ENCODE measurements around the gene TMEM50A. TPM values are rescaled to one million over a fixed set of nuclear protein-coding genes. Genes with fewer than 3 reads are reported as not detected.
"Not testable (repeated sequence)": the region's sequence is repeated elsewhere in the genome, so short reads cannot be mapped to it uniquely, and the experiment has no call there.

TMEM50A gene
- total RNA-seq, result 100 to 1,000 TPM in 2 of 3 donors, 10 to 100 TPM in 1; 99.9 to 117 (median 107) TPM
- total RNA-seq (2013), result 88.8 TPM

DNA sequence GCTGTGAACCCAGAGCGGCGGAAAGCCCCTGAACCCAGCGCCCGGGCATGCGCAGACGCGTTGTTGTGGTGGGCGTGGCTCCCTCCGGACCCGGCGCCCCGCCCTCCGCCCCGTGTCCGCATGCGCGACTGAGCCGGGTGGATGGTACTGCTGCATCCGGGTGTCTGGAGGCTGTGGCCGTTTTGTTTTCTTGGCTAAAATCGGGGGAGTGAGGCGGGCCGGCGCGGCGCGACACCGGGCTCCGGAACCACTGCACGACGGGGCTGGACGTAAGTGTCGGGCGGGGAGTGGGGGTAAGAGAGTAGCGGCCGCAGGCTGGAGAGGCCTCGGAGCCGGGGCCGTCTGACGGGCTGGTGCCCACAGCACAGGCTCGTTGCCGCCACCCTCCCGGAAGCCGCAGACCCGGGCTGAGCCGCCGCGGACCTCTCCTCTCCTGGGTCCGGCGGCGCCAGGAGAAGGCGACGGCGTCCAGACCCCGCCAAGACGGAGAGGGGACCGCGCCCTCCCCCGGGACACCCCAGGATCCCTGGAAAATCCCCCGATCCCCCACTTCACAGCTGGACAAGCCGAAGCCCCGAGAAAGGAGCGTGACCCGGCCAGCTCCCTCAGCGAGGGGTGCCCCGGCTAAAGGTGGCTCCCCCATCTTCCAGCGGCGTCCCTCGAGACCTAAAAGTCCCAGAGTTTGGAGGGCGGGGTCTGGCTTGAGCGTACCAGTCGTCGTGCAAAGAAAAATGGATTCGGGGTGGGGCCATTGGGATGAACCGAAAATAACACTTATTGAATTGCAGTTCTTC lies at the start of gene TMEM50A:
Gene TMEM50A (plus strand): TSS at position 147 of the 794 bp plus-strand sequence. CDS start 2,153 bp downstream, outside the sequence.
- no peaks in the 10 kb centered on the region for H3K9me3 ChIP-seq (ENCODE audit: control insufficient read depth, insufficient read depth, low read length)
- ATAC-seq, result peak; percentile 71 to 92 (median 77)
- WGBS (ENCODE audit: insufficient coverage), result under 1% methylated on average over 70 of the region's 75 CpGs
- peak; percentile 89 to 93 for DNase-seq
- peaks cover 31 to 46% of the 10 kb centered on the region in 2 donors for H3K4me1 Mint-ChIP-seq
- H3K27me3 ChIP-seq (ENCODE audit: control insufficient read depth, insufficient read depth, low read length), result no peaks in the 10 kb centered on the region
- peak within 1 kb of the TSS; percentile 94 for H3K4me3 Mint-ChIP-seq
- no peaks in the 10 kb centered on the region for H3K27me3 Mint-ChIP-seq (ENCODE audit: low read depth in 2 of 2)
- H3K4me1 ChIP-seq (ENCODE audit: control insufficient read depth, insufficient read depth, low read length), result peaks cover 8% of the 10 kb centered on the region
- no peaks in the 10 kb centered on the region for H3K9me3 Mint-ChIP-seq
- no peak for TF ChIP-seq CTCF (IDR thresholded peaks at IDR 0.05)
- peak within 1 kb of the TSS; percentile 92 to 97 for H3K27ac Mint-ChIP-seq
- peak within 1 kb of the TSS; percentile 99 for H3K4me3 ChIP-seq (ENCODE audit: low read length)
- H3K36me3 ChIP-seq (ENCODE audit: control insufficient read depth, insufficient read depth, low read length), result peaks cover 12% of the 10 kb centered on the region
- H3K36me3 Mint-ChIP-seq, result no peaks in the 10 kb centered on the region
- peak within 1 kb of the TSS; percentile 98 for H3K27ac ChIP-seq (ENCODE audit: low read length)
- intact Hi-C loops (cut with micrococcal nuclease), result loop anchor here (5.0 kb wide), 3 partner anchors 76 to 94 kb away; partner anchors contain the start of genes MACO1 and RSRP1

- H3K4me1 ChIP-seq (ENCODE audit: control insufficient read depth, insufficient read depth, low read length); H3K36me3 ChIP-seq (ENCODE audit: control insufficient read depth, insufficient read depth, low read length); H3K4me3 Mint-ChIP-seq; H3K4me1 Mint-ChIP-seq; H3K9me3 ChIP-seq (ENCODE audit: control insufficient read depth, insufficient read depth, low read length); intact Hi-C loops (cut with micrococcal nuclease); H3K27me3 Mint-ChIP-seq (ENCODE audit: low read depth in 2 of 2); H3K27me3 ChIP-seq (ENCODE audit: control insufficient read depth, insufficient read depth, low read length); H3K27ac Mint-ChIP-seq; H3K4me3 ChIP-seq (ENCODE audit: low read length); DNase-seq; H3K27ac ChIP-seq (ENCODE audit: low read length); H3K36me3 Mint-ChIP-seq; ATAC-seq; H3K9me3 Mint-ChIP-seq: not testable (repeated sequence)
- WGBS (ENCODE audit: insufficient coverage), result no CpG with 5 or more reads among the region's 8 CpGs
These were observed 49.5 kb upstream of the TMEM50A start for GRCh38 chr1:25288573-25289101.

GRCh38 chr1:25290043-25290442 lies 48.1 kb upstream of the TMEM50A start:
- H3K27me3 Mint-ChIP-seq (ENCODE audit: low read depth in 2 of 2); H3K27me3 ChIP-seq (ENCODE audit: control insufficient read depth, insufficient read depth, low read length); H3K27ac ChIP-seq (ENCODE audit: low read length); H3K9me3 ChIP-seq (ENCODE audit: control insufficient read depth, insufficient read depth, low read length); intact Hi-C loops (cut with micrococcal nuclease); DNase-seq; H3K27ac Mint-ChIP-seq; H3K4me1 Mint-ChIP-seq; H3K4me3 Mint-ChIP-seq; H3K36me3 ChIP-seq (ENCODE audit: control insufficient read depth, insufficient read depth, low read length); H3K9me3 Mint-ChIP-seq; H3K4me3 ChIP-seq (ENCODE audit: low read length); H3K4me1 ChIP-seq (ENCODE audit: control insufficient read depth, insufficient read depth, low read length); H3K36me3 Mint-ChIP-seq: not testable (repeated sequence)
- WGBS (ENCODE audit: insufficient coverage), result 30% methylated on average over 3 of the region's 6 CpGs
- peak; percentile 52 to 73 (median 69) for ATAC-seq

DNA sequence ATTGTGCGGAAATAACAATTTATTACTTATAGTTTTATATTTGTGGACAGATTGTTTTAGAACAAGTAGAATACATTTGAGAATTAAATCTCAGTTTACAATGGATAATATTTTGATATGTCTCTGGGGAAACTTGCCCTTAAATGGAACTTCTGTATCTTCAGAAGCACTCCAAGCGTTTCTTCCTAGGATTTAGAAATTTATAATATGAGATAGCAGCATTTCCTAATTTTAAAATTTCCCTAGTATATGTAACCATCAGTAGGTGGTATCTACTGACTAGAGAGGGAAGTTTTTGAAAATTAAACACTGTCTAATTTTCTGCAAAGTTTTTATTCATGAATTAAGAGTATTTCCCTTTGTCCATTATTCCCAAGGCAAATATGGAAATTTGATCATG lies 44.7 kb upstream of the TMEM50A start:
- H3K27me3 ChIP-seq (ENCODE audit: control insufficient read depth, insufficient read depth, low read length); H3K27ac Mint-ChIP-seq; H3K9me3 ChIP-seq (ENCODE audit: control insufficient read depth, insufficient read depth, low read length); H3K4me1 Mint-ChIP-seq; DNase-seq; H3K4me3 Mint-ChIP-seq; H3K36me3 ChIP-seq (ENCODE audit: control insufficient read depth, insufficient read depth, low read length); intact Hi-C loops (cut with micrococcal nuclease); H3K27me3 Mint-ChIP-seq (ENCODE audit: low read depth in 2 of 2); H3K9me3 Mint-ChIP-seq; H3K4me3 ChIP-seq (ENCODE audit: low read length); H3K4me1 ChIP-seq (ENCODE audit: control insufficient read depth, insufficient read depth, low read length); H3K27ac ChIP-seq (ENCODE audit: low read length); ATAC-seq; H3K36me3 Mint-ChIP-seq: not testable (repeated sequence)
- no CpG with 5 or more reads among the region's 2 CpGs for WGBS (ENCODE audit: insufficient coverage)

GRCh38 chr1:25294889-25295826 lies 43.0 kb upstream of the TMEM50A start:
- H3K4me3 Mint-ChIP-seq; H3K36me3 ChIP-seq (ENCODE audit: control insufficient read depth, insufficient read depth, low read length); H3K4me1 Mint-ChIP-seq; H3K4me1 ChIP-seq (ENCODE audit: control insufficient read depth, insufficient read depth, low read length); H3K27ac Mint-ChIP-seq; H3K4me3 ChIP-seq (ENCODE audit: low read length); H3K9me3 ChIP-seq (ENCODE audit: control insufficient read depth, insufficient read depth, low read length); H3K36me3 Mint-ChIP-seq; DNase-seq; H3K27me3 Mint-ChIP-seq (ENCODE audit: low read depth in 2 of 2); H3K9me3 Mint-ChIP-seq; intact Hi-C loops (cut with micrococcal nuclease); H3K27me3 ChIP-seq (ENCODE audit: control insufficient read depth, insufficient read depth, low read length); H3K27ac ChIP-seq (ENCODE audit: low read length): not testable (repeated sequence)
- WGBS (ENCODE audit: insufficient coverage), result 95% methylated on average over 2 of the region's 14 CpGs
- ATAC-seq, result peak in 1 of 3 donors; percentile 17

DNA sequence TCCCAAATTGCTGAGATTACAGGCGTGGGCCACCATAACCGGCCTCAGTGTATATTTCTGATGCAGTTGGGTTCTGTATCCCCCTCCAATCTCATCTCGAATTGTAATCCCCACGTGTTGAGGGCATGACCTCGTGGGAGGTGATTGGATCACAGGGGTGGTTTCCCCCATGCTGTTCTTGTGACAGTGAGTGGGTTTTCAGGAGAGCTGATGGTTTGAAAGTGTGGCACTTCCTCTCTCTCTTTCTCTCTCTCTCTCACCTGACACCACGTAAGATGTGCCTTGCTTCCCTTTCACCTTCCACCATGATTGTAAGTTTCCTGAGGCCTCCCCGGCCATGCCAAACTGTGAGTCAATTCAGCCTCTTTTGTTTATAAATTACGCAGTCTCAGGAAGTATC lies 41.6 kb upstream of the TMEM50A start:
- H3K36me3 Mint-ChIP-seq, result not testable (repeated sequence)

More for the DNA sequence above, 41.6 kb upstream of the TMEM50A start:
- H3K36me3 ChIP-seq (ENCODE audit: control insufficient read depth, insufficient read depth, low read length); H3K27ac ChIP-seq (ENCODE audit: low read length); ATAC-seq; H3K4me1 Mint-ChIP-seq; DNase-seq; H3K27ac Mint-ChIP-seq; H3K27me3 ChIP-seq (ENCODE audit: control insufficient read depth, insufficient read depth, low read length); H3K4me3 Mint-ChIP-seq; H3K27me3 Mint-ChIP-seq (ENCODE audit: low read depth in 2 of 2); intact Hi-C loops (cut with micrococcal nuclease); H3K4me1 ChIP-seq (ENCODE audit: control insufficient read depth, insufficient read depth, low read length); H3K9me3 ChIP-seq (ENCODE audit: control insufficient read depth, insufficient read depth, low read length); H3K9me3 Mint-ChIP-seq; H3K4me3 ChIP-seq (ENCODE audit: low read length): not testable (repeated sequence)
- no CpG with 5 or more reads among the region's 8 CpGs for WGBS (ENCODE audit: insufficient coverage)
